SJSA1 (cell line): Measurements from ENCODE around the gene MFAP2. TPM values are rescaled to one million over a fixed set of nuclear protein-coding genes. Genes with fewer than 3 reads are reported as not detected.
"Not testable (repeated sequence)": the region's sequence is repeated elsewhere in the genome, so short reads cannot be mapped to it uniquely, and the experiment has no call there.

ENCODE experiments used
- DNase-seq, 2 experiments: peaks; one replicate each; pipeline ENCODE4 v3.0.0-alpha.2; 2015 to 2020; ENCODE audit warnings: low spot score in 2 of 2, low read depth in 1 of 2
- H3K27ac ChIP-seq: fragments of 250-450 bp; sonication (Bioruptor Pico); 2 replicates; pipeline ENCODE4 v1.5.1; 2020; ENCODE audit warnings: mild to moderate bottlenecking, moderate library complexity
- H3K27me3 ChIP-seq: fragments of 250-450 bp; sonication (Bioruptor Pico); replicated peaks from 2 replicates; pipeline ENCODE4 v1.5.1; 2020; ENCODE audit warnings: mild to moderate bottlenecking, moderate library complexity
- H3K36me3 ChIP-seq: fragments of 250-450 bp; sonication (Bioruptor Pico); 2 replicates; pipeline ENCODE4 v1.5.1; 2020; ENCODE audit warnings: mild to moderate bottlenecking
- H3K4me1 ChIP-seq: fragments of 250-450 bp; sonication (Bioruptor Pico); replicated peaks from 2 replicates; pipeline ENCODE4 v1.6.1; 2021; ENCODE audit warnings: mild to moderate bottlenecking
- H3K4me3 ChIP-seq: fragments of 250-450 bp; sonication (Bioruptor Pico); 2 replicates; pipeline ENCODE4 v1.5.1; 2020; ENCODE audit warnings: mild to moderate bottlenecking
- H3K9me3 ChIP-seq: fragments of 250-450 bp; sonication (Bioruptor Pico); replicated peaks from 2 replicates; pipeline ENCODE4 v1.5.1; 2020; ENCODE audit warnings: mild to moderate bottlenecking
- total RNA-seq: library from RNA; depleted of rRNA; stranded (reverse); fragments of >200 nt; shearing (Covaris generic); gene quantifications from 2 replicates; pipeline ENCODE4 v1.2.3, GENCODE V29; 2014

MFAP2 gene
- total RNA-seq, 1 experiment from 2014 or later, result 9.3 TPM

- no peaks in the 10 kb centered on the region; the same call in 1 of the 2 replicates for H3K9me3 ChIP-seq
- no peak for DNase-seq
- H3K27me3 ChIP-seq, result no peaks in the 10 kb centered on the region
- no peaks in the 10 kb centered on the region for H3K36me3 ChIP-seq
- H3K4me3 ChIP-seq, result no peak overlapping the region
- no peak overlapping the region for H3K27ac ChIP-seq
- peaks cover 12% of the 10 kb centered on the region; the same call in 1 of the 2 replicates for H3K4me1 ChIP-seq
These were observed 23.6 kb downstream of the MFAP2 start for GRCh38 chr1:16956775-16957174.

GRCh38 chr1:16955186-16955585, 25.2 kb downstream of the MFAP2 start:
- no peak for DNase-seq
- no peak overlapping the region for H3K27ac ChIP-seq

GRCh38 chr1:16954579-16954978, 25.8 kb downstream of the MFAP2 start:
- H3K4me1 ChIP-seq, result no peaks in the 10 kb centered on the region
- H3K4me3 ChIP-seq, result no peak overlapping the region
- no peak for DNase-seq
- no peak overlapping the region for H3K27ac ChIP-seq
- no peaks in the 10 kb centered on the region for H3K36me3 ChIP-seq
- H3K27me3 ChIP-seq, result no peaks in the 10 kb centered on the region
- no peaks in the 10 kb centered on the region for H3K9me3 ChIP-seq

More at GRCh38 chr1:16955186-16955585, 25.2 kb downstream of the MFAP2 start:
- Histone ChIP-seq H3K4me1 (peaks cover 2% of the 10 kb centered on the region; the same call in 1 of the 2 replicates), H3K9me3 (no peaks in the 10 kb centered on the region), H3K36me3 (no peaks in the 10 kb centered on the region), H3K27me3 (no peaks in the 10 kb centered on the region), H3K4me3 (no peak overlapping the region)

- not testable (repeated sequence) for H3K4me3 ChIP-seq, H3K9me3 ChIP-seq, H3K36me3 ChIP-seq, H3K27me3 ChIP-seq, H3K4me1 ChIP-seq, DNase-seq, H3K27ac ChIP-seq
These were observed 28.0 kb downstream of the MFAP2 start for GRCh38 chr1:16952376-16952775.

GRCh38 chr1:16949026-16949425, 31.4 kb downstream of the MFAP2 start:
- H3K9me3 ChIP-seq, H3K4me3 ChIP-seq, DNase-seq, H3K27me3 ChIP-seq, H3K27ac ChIP-seq, H3K36me3 ChIP-seq, H3K4me1 ChIP-seq: not testable (repeated sequence)

GRCh38 chr1:16948282-16948891, 32.0 kb downstream of the MFAP2 start:
- not testable (repeated sequence) for H3K4me3 ChIP-seq, H3K27me3 ChIP-seq, DNase-seq, H3K36me3 ChIP-seq, H3K4me1 ChIP-seq, H3K27ac ChIP-seq, H3K9me3 ChIP-seq

GRCh38 chr1:16946646-16947045, 33.8 kb downstream of the MFAP2 start:
- Histone ChIP-seq H3K27me3 (no peaks in the 10 kb centered on the region), H3K4me1 (no peaks in the 10 kb centered on the region), H3K27ac (no peak overlapping the region), H3K4me3 (no peak overlapping the region), H3K9me3 (no peaks in the 10 kb centered on the region), H3K36me3 (no peaks in the 10 kb centered on the region)
- DNase-seq, result no peak

GRCh38 chr1:16946185-16946584, 34.2 kb downstream of the MFAP2 start:
- not testable (repeated sequence) for H3K4me1 ChIP-seq, H3K27ac ChIP-seq, H3K27me3 ChIP-seq, H3K9me3 ChIP-seq, H3K4me3 ChIP-seq, H3K36me3 ChIP-seq, DNase-seq

GRCh38 chr1:16945512-16945911, 34.9 kb downstream of the MFAP2 start:
- not testable (repeated sequence) for H3K4me1 ChIP-seq, H3K27me3 ChIP-seq, H3K4me3 ChIP-seq, H3K27ac ChIP-seq, DNase-seq, H3K9me3 ChIP-seq, H3K36me3 ChIP-seq

GRCh38 chr1:16944038-16944437, 36.4 kb downstream of the MFAP2 start:
- Histone ChIP-seq H3K36me3 (no peaks in the 10 kb centered on the region), H3K27ac (no peak overlapping the region), H3K4me3 (no peak overlapping the region), H3K27me3 (no peaks in the 10 kb centered on the region), H3K4me1 (no peaks in the 10 kb centered on the region), H3K9me3 (no peaks in the 10 kb centered on the region)
- DNase-seq, result no peak

GRCh38 chr1:16939386-16940180, 40.8 kb downstream of the MFAP2 start:
- not testable (repeated sequence) for H3K4me3 ChIP-seq, H3K27me3 ChIP-seq, H3K27ac ChIP-seq, DNase-seq, H3K4me1 ChIP-seq, H3K36me3 ChIP-seq, H3K9me3 ChIP-seq

- no peaks in the 10 kb centered on the region for H3K36me3 ChIP-seq
- no peak overlapping the region for H3K4me3 ChIP-seq
- H3K27me3 ChIP-seq, result no peaks in the 10 kb centered on the region
- DNase-seq, result no peak
- no peak overlapping the region for H3K27ac ChIP-seq
- no peaks in the 10 kb centered on the region for H3K9me3 ChIP-seq
- no peaks in the 10 kb centered on the region for H3K4me1 ChIP-seq
These were observed 41.8 kb downstream of the MFAP2 start for GRCh38 chr1:16938351-16939321.

- not testable (repeated sequence) for H3K27me3 ChIP-seq, H3K27ac ChIP-seq, DNase-seq, H3K9me3 ChIP-seq, H3K4me1 ChIP-seq, H3K4me3 ChIP-seq, H3K36me3 ChIP-seq
These were observed 43.8 kb downstream of the MFAP2 start for GRCh38 chr1:16936580-16936979.

- H3K4me3 ChIP-seq, H3K27me3 ChIP-seq, H3K4me1 ChIP-seq, H3K27ac ChIP-seq, DNase-seq, H3K9me3 ChIP-seq, H3K36me3 ChIP-seq: not testable (repeated sequence)
These were observed 46.5 kb downstream of the MFAP2 start for GRCh38 chr1:16933945-16934344.
